Cardiac septum (tissue), 1 donor: ENCODE results near the gene PRRC2C. TPM values are rescaled to one million over a fixed set of nuclear protein-coding genes. Genes with fewer than 3 reads are reported as not detected.
"Not testable (repeated sequence)": the region's sequence is repeated elsewhere in the genome, so short reads cannot be mapped to it uniquely, and the experiment has no call there.

Experiments
- DNase-seq: peaks from one replicate; pipeline ENCODE4 v3.0.0-alpha.2; 2020; ENCODE audit warnings: low spot score
- intact Hi-C: fragments of 100-400 bp; cut with DNase I; formaldehyde crosslinking; loops from one replicate; pipeline ENCODE4 v1.14.0; 2022
- long read RNA-seq: library from polyadenylated mRNA; unstranded; transcript quantifications from one replicate; pipeline ENCODE4 v2.0.0, GENCODE V29; 2021
- total RNA-seq: library from RNA; stranded (reverse); fragmentation: NEBNext Ultra II Directional; extraction: Animal tissue kit (Norgen Biotek cat#: 25700); gene quantifications from one replicate; pipeline ENCODE4 v1.2.1, GENCODE V29; 2021
- donor health status: DM: no; HTN: no; CAD: no.

PRRC2C gene
- 68.6 TPM for total RNA-seq
- long read RNA-seq, partial matches to known transcripts = 36 of 49 reads
- long read RNA-seq, other reads (novel, unspliced or antisense) = 9 of 49 reads

DNA sequence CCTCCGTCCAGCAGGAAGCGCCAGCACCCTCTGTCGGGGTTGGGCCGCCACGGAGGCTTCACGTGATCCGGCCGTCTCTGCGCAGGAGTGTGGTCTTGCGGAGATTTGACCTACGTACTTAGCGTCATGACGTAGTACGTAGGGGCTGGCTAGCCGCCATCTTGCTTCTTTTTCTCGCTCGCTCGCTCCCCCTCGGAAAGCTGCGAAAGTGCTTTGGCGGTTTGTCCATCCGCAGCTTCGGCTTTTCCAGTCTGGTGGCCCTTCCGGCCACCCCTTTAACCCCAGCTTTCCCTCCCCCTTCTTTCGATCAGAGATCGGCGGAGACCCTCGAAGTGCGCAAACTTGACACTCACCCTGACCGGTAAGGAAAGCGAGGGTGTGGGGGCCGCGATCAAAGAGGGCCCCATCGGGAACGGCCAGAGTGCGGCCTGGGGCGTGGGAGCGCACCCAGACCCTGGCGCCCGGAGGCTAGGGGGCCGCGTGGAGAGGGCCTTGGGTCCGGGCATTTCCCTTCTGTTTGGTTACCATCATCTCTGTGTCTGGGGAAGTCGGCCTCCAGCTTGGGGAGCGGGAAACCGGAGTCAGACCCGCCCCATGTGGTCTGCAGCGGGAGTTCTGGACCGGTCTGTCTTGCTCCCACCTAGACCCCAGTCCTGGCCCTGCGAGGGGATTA, at the start of gene PRRC2C:
TSS of gene PRRC2C (plus strand) at position 156 of the 673 bp plus-strand sequence. CDS start 26,559 bp downstream, outside the sequence.
- intact Hi-C loops = loop anchor here (2.0 to 10.0 kb wide), 2 partner anchors 51 to 171 kb away; partner anchors contain the start of gene FMO4
- DNase-seq = peak; percentile 98

DNA sequence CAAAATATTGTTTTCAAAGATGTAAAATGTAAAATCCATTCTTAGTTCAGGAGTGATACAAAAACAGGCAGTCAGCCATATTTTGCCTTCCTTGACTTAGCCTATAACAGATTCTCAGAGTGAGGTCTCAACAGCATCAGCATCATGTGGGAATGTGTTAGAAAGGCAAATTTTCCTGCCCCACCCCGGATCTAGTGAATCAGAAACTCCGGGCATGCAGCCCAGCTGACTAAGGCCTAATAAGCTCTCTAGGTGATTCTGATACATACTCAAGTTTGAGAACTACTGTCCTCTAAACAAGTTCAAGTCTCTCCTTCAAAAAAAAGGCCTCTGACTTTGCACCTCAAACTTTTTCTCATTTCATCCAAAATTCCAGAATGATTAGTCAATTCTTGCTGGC, 46.9 kb upstream of the PRRC2C start:
- intact Hi-C loops = no loop called here
- DNase-seq = no peak

DNA sequence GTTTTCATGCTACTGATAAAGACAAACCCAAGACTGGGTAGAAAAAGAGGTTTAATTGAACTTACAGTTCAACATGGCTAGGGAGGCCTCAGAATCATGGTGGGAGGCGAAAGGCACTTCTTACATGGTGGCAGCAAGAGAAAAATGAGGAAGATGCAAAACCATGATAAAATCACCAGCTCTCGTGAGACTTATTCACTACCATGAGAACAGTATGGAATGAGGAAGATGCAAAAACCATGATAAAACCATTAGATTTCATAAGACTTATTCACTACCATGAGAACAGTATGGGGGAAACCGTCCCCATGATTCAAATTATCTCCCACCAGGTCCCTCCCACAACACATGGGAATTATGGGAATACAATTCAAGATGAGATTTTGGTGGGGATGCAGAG, 45.1 kb upstream of the PRRC2C start:
- DNase-seq, intact Hi-C loops: not testable (repeated sequence)

DNA sequence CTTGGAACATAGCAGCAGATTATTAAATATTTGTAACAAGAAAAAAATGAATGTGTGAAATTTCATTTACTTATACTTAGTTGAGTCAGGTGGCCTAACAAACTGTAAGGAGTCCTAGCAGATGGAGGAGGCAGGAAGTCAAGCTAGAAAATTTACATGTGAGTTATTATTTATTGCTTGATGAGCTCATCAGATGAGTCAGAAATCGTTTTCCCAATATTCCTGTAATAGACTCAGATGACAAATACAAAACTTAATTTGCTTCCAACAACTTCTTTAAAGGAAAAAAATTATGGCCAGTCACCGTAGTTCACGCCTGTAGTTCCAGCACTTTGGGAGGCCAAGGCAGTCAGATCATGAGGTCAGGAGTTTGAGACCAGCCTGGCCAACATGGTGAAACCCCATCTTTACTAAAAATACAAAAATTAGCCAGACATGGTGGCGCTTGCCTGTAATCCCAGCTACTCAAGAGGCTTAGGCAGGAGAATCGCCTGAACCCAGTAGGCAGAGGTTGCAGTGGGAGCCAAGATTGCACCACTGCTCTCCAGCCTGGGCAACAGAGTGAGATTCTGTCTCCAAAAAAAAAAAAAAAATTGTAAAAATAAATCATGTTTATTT, 43.9 kb upstream of the PRRC2C start:
- DNase-seq, intact Hi-C loops: not testable (repeated sequence)

DNA sequence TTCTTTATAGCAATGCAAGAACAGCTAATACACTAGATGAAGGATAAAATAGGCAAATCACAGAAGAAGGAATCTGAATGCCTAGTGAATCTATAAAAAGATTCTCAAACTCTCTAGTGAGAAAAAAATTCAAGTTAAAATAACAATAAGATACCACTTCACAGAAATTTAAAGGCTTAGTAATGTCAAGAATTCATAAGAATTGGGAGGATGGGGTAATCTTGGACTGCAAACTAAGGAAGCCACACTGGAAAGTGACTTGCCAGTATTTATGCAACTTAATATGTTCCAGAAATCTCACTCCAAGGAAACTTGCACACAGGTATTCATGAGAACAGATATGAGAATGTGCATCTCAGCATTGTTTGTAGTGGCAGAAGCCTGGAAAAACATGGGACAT, 38.9 kb upstream of the PRRC2C start:
- no peak for DNase-seq
- intact Hi-C loops = no loop called here

DNA sequence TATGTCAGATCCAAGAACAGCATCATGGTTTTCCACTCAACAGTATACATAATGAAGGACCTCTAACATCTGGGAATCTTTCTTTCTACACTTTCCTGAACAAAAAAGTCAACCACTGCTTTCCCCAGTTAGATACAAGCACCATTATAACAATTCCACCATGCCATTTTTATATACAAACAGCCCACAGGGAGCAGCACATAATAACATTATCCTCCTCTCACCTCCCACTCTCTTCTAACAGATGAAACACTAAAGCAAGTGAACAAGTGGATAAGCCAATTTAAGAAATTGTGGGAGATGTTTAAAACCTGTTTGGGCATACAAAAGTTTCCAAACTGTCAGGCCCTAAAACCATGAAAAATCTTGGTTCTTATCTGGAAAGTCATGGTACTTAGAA, 29.4 kb upstream of the PRRC2C start:
- no peak for DNase-seq
- intact Hi-C loops = no loop called here

DNA sequence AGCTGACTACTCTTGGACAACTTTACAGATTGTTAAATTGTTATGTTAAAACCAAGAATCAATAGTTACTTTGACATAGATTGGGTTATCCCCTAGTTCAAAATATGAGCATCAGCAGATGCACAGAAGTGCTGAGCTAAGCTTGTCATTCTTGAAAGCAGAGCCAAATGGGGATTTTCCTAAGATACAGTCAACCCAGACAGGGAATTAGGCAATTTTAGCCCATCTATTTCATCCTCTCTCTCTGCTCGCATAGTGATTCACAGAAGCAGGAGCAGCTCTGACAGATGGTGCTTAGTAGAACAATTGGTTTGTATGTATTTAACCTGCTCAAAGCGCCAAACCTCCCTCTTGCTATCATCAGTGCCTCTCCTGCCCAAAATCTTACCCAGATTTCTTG, 27.9 kb upstream of the PRRC2C start:
- DNase-seq = no peak
- intact Hi-C loops = no loop called here

DNA sequence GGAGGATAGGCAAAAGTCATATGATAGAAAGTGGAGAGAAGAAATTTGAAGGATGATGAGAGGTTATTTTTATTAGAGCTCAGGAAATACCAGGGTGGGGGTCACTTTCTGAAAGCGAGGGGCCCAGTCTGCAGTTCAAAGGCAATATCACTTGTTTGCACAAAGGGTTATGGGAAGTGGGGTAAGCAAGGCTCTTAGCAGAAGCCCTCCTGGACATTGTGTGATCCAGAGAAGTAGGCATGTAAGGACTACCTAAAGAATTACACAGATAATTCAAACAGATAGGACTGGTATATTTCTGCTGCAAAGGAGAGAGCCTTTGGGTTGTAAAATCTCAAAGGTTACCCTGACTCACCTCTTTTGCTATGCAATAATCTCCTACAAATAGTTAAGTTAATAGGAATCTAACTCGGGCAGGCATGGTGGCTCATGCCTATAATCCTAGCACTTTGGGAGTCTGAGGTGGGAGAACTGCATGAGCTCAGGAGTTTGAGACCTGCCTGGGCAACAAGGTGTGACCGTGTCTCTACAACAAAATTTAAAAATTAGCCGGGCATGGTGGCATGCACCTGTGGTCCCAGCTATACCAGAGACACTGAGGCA, 25.2 kb upstream of the PRRC2C start:
- intact Hi-C loops = no loop called here
- no peak for DNase-seq

DNA sequence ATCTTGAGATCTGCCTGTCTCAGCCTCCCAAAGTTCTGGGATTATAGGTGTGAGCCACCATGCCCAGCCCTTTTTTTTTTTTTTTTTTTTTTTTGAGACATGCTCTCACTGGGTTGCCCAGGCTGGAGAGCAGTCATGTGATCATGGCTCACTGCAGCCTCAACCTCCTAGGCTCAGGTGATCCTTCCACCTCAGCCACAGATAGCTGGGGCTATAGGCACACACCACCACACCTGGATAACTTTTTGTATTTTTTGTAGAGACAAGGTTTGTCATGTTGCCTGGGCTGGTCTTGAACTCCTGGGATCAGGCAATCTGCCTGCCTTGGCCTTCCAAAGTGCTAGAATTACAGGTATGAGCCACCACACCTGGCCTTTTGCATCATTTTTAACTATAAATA, 17.7 kb upstream of the PRRC2C start:
- DNase-seq = no peak
- intact Hi-C loops = no loop called here

DNA sequence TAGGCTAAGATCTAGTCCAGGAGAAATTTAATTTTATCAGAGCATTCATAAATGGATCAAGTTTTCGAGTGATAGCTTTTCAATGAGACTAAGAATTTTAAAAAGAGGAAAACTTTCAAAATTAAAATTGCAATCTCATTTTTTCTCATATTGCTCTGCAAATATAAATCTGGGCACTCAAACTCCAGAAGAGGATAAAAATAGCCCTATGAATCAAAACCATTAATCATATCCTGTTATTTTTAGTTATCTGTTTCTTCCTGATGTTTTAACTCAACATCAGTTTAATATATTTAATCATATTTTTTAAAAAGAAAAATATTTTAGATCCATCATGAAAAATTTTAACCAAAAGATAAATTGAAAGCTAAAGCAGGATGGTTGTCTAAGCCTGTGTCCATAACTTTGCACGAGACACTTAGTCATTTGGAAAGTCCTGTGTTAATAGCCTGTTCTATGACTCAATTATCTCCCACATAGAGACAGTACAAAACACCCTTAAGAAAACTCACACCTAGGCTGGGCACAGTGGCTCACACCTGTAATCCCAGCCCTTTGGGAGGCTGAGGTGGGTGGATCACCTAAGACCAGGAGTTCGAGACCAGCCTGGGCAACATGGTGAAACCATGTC, 17.1 kb upstream of the PRRC2C start:
- DNase-seq = no peak
- intact Hi-C loops = no loop called here

DNA sequence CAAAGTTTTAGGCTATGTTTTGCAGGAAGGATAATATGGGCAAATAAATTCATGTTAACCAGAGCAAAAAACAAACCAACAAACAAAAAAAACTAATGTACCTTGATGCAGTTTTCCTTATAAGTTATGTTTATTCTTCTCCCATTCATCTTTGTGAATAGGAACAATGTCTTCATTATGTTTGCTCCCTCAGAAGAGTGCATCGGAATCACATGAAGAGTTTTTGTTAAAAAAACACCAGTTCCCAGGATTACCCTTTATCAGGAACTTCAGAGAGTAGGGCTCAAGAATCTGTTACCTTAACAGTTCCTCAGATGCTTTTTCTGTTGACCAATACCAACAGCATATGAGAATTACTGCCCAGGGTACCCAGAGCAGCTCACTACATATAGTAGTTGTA, 14.6 kb upstream of the PRRC2C start:
- intact Hi-C loops = no loop called here
- DNase-seq = no peak

DNA sequence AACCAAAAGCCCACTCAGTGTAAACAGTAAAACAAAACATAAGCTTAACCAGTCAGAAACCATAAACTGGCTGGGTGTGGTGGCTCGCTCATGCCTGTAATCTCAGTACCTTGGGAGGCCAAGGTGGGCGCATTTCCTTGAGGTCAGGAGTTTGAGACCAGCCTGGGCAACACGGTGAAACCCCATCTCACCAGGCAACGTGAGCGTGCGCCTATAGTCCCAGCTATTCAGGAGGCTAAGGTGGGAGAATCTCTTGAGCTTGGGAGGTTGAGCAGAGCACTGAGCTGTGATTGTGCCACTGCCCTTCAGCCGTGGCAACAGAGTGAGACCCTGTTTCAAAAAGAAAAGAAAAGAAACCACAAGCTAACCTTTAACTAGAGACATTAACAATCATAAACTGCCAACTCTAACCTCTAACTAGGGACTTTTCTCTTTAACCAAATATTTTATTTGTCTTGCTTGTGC, 13.1 kb upstream of the PRRC2C start:
- intact Hi-C loops = no loop called here
- no peak for DNase-seq

DNA sequence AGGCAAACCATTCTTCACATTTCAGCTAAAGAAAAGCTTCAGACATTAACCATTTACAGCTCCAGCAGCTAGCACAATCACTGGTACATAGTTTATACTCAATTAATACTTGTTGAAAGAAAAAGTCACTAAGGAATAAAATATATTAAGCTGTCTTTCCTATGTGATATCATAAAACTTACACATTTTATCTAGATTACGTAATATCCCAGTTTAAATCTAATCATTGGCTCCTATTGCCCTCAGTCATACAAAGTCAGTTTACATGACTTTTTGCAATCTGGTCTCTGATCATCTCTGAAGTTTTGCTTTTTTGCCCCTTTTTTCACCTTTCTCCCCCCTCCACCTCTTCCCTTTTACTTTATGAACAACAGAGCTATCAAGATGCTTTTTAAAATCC, 8.5 kb upstream of the PRRC2C start:
- intact Hi-C loops = no loop called here
- DNase-seq = no peak

DNA sequence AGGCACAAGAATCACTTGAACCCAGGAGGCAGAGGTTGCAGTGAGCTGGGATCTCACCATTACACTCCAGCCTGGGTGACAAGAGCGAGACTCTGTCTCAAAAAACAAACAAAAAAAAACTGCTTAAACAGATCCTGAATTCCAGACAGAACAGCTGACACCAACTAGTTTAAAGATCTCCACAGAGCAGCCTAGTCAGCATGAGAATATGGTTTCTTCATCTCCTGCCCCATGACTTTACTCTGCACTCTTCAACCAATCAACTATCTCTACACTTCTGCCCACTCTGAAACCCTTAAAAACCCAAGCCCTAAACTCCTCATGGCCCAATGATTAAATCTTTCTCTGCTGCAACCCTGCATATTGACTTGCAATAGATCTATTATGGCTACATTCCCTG, 7.5 kb upstream of the PRRC2C start:
- DNase-seq = no peak
- intact Hi-C loops = no loop called here

DNA sequence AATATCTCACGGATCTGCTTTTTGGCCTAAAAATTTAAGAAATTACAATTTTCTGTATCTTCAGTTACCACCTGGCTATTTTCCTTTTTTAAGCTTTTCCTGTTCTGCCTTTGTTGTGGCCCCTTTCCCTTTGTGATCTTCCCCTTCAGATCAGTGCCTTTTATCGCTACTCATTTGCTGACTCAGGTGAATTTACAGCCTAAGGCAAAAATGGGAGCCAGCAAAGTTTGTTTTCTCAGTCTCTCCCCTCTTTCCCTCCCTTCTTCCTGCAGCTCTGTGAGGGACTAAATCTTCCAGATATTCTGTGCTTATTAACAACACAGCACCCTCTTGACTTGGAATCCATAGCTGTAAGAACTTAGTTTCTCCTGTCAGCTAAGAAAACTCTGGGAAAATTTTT, 5.3 kb upstream of the PRRC2C start:
- intact Hi-C loops = loop anchor here (10.0 kb wide), 1 partner anchor 165 kb away; the partner anchor contains the start of gene FMO4
- DNase-seq = no peak

DNA sequence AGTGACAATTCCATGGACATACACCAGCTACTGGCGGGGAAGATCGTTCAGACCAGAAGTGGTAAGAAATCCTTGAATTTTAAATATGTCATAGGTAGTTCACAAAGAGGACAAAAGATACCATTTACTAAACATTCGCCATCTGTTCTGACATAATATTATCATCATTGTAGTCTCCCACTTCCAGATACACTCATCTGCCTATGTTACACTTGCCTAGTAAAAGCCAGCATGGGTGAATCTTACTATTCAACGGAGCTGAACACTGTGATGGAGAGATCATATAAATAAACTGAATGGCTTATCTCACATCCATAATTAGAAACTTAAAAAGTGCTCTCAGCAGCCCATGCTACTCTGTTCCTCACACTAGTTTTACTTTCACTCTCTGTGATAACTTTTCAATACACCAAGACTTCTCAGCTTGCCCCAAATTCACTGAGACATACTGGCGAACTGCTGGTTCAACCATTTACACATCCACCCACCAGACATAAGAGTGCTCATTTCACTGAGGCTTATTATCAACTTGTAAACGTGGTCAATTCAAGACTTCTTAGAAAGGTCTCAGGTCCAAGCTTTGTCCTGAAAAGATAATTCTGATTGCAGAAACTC, 463 bp upstream of the PRRC2C start:
- DNase-seq = no peak
- intact Hi-C loops = loop anchor here (2.0 to 10.0 kb wide), 2 partner anchors 50 to 170 kb away; partner anchors contain the start of gene FMO4

DNA sequence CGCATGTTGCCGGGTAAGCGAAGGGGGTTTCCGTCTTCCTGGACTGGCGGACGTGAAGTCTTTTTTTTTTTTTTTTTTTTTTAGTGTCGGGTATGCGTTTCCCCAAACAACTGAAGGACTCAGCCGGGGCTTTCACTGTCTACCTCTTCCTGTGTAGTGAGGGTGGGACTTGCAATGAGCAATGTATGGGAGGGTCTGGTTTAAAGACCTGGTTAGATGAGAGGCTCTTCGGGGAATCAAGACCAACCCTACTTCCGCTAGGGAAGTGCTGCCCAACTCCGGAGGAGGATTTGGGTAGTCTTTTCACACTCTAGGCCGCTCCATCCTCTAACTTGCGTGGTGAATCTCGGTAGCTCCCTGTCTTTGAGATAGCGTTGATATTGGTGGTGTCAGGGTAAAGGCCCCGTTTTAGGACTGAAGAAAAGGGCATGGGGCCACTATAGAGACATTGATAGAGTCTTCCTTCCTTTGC, 754 bp downstream of the PRRC2C start:
- intact Hi-C loops = loop anchor here (10.0 kb wide), 1 partner anchor 171 kb away; the partner anchor contains the start of gene FMO4
- no peak for DNase-seq

DNA sequence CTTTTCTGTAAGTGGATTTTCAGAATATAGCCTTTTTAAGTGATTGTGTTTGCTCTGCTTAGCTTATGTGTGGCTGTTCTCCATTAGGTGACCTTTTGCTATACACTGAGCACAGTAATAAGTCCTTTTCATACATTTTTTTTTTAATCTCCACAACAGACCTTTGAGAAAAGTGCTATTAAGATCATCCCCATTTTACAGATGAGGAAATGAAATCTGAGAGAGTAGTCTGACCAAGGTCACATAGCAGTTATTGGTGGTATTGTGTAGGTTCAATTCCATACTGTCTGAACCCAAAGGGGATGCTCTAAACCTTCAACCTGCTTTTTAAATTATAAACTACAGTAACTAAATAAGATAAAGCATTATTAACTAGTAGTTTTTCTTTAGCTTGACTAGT, 1.7 kb downstream of the PRRC2C start:
- intact Hi-C loops = loop anchor here (10.0 kb wide), 1 partner anchor 172 kb away; the partner anchor contains the start of gene FMO4
- no peak for DNase-seq

DNA sequence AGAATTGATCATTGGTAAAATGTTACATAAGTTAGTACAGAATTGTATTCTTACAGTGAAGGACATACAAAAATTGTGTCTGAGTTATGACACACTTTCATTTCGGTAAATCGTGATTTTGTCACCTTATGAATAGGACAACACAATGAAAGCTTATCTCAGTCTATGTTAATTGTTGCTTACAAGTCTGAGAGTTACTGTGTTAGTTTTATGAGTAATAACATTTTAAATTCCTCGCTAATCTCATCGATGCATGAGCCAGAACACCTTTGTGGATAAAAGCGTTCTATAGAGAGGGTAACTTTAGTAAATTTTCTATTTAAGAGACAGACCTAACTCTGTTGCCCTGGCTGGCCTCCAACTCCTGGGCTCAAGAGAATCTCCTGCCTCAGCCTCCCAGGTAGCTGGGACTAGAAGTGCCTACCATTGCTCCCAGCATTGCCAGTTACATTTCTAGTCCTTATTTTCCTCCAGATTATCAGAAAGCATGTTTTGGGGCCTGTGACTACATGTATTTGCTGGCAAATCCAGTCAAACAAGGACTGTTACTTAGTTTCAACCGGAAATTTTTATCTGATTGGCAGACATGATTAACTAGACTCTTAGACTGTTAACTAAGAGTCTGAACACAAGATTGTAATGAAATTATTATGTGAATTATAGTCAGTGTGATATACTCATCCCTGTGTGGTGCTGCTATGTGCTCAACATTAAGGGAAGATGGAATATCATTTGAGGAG, 3.0 kb downstream of the PRRC2C start:
- DNase-seq = no peak
- intact Hi-C loops = loop anchor here (10.0 kb wide), 1 partner anchor 174 kb away; the partner anchor contains the start of gene FMO4
